Right lobe of liver (tissue), 6 donors: ENCODE measurements around the gene STK4. TPM values are rescaled to one million over a fixed set of nuclear protein-coding genes. Genes with fewer than 3 reads are reported as not detected.

ENCODE experiments used
- ATAC-seq, 4 donors: fragments of 200-7000 bp; cut with Tn5 transposase; one replicate each; pipeline ENCODE4 v1.9.1; 2020; ENCODE audit warnings: mild to moderate bottlenecking in 4 of 4, moderate library complexity in 4 of 4
- DNase-seq, 3 donors: peaks; one replicate each; pipeline ENCODE4 v3.0.0-alpha.2; 2020
- H3K27ac ChIP-seq, 3 donors: fragments of 200-600 bp; one replicate each; pipeline ENCODE4 v1.8.0; 2022
- H3K27me3 ChIP-seq, 2 donors: fragments of 200-600 bp; one replicate each; pipeline ENCODE4 v1.8.0; 2022
- H3K36me3 ChIP-seq, 4 donors: fragments of 200-600 bp; sonication (generic) in 1 of 4; one replicate each; pipeline versions ENCODE4 v1.5.1 to v1.8.0; 2017 to 2022; ENCODE audit warnings: control low read depth in 1 of 4
- H3K4me1 ChIP-seq, 4 donors: fragments of 200-600 bp; sonication (generic) in 1 of 4; one replicate each; pipeline versions ENCODE4 v1.5.1 to v1.8.0; 2017 to 2022; ENCODE audit warnings: control low read depth in 1 of 4
- H3K4me3 ChIP-seq, 3 donors: fragments of 200-600 bp; one replicate each; pipeline ENCODE4 v1.8.0; 2022
- H3K9me3 ChIP-seq, 4 donors: fragments of 200-600 bp; sonication (generic) in 1 of 4; one replicate each; pipeline versions ENCODE4 v1.5.1 to v1.8.0; 2017 to 2022; ENCODE audit warnings: control low read depth in 1 of 4
- CTCF ChIP-seq, 4 donors: fragments of 200-600 bp in 3 of 4; fragments of 450-650 bp in 1 of 4; IDR thresholded peaks; one replicate each; pipeline versions ENCODE4 v1.5.1 to v1.8.0; 2016 to 2022; ENCODE audit warnings: antibody characterized with exemption in 4 of 4, mild to moderate bottlenecking in 2 of 4
- POLR2A ChIP-seq: fragments of 450-650 bp; IDR thresholded peaks from one replicate; pipeline ENCODE4 v1.6.1; 2017; ENCODE audit warnings: antibody characterized with exemption, mild to moderate bottlenecking
- WGBS: methylation state at CpG from one replicate; pipeline ENCODE4 v1.1.6; 2018; ENCODE audit warnings: low coverage, low lambda C conversion rate; ENCODE audit not compliant: insufficient coverage; ENCODE audit errors: missing lambda C conversion rate; 5-methylcytosine and 5-hydroxymethylcytosine counted together
- intact Hi-C, 2 donors: fragments of 100-400 bp; cut with DNase I; formaldehyde crosslinking; loops; one replicate each; pipeline versions ENCODE4 v1.11.2 to v1.14.1; 2022
- total RNA-seq, 6 experiments: library from RNA; depleted of rRNA in 2 of 6; stranded (reverse); fragments of >200 nt in 2 of 6; fragmentation: NEBNext Ultra II Directional in 3 of 6; extraction: Animal tissue kit (Norgen Biotek cat#: 25700) in 3 of 6; gene quantifications; one replicate each; pipeline versions ENCODE4 v1.1.0 to v1.2.4, GENCODE V29; 2016 to 2023
- donor health status: DM: no; HTN: yes; CAD: no.
- donor health status: DM: no; HTN: no; CAD: no.
- donor health status: DM: no; HTN: no; CAD: no.
- donor health status: DM: no; HTN: yes; CAD: no.
- donor health status: DM: no; HTN: yes; CAD: no.

The STK4 gene
- total RNA-seq, 6 experiments from 2014 or later, result 9.7 to 17.5 (median 13.4) TPM

- Histone ChIP-seq H3K9me3 (no peaks in the 10 kb centered on the region), H3K36me3 (no peaks in the 10 kb centered on the region), H3K4me3 (no peak overlapping the region), H3K4me1 (peaks cover 0 to 12% (median 0%) of the 10 kb centered on the region in 4 donors), H3K27ac (no peak overlapping the region), H3K27me3 (no peaks in the 10 kb centered on the region)
- no peak for ATAC-seq
- no peak for DNase-seq
- intact Hi-C loops, result no loop called here
- TF ChIP-seq CTCF (IDR thresholded peaks at IDR 0.05) (no peak), POLR2A (no peak)
- 100% methylated on average over 2 of the region's 3 CpGs for WGBS
Observed at GRCh38 chr20:44961870-44962267, 4.4 kb upstream of the STK4 start.

GRCh38 chr20:44962483-44962882 is 3.8 kb upstream of the STK4 start:
- 100% methylated on average over 3 of the region's 3 CpGs for WGBS

GRCh38 chr20:44963325-44964215 is 2.7 kb upstream of the STK4 start:
- Histone ChIP-seq H3K36me3 (no peaks in the 10 kb centered on the region), H3K27ac (no peak overlapping the region), H3K4me1 (peaks cover 0 to 27% (median 0%) of the 10 kb centered on the region in 4 donors), H3K9me3 (no peaks in the 10 kb centered on the region), H3K4me3 (no peak overlapping the region), H3K27me3 (no peaks in the 10 kb centered on the region)
- no peak for ATAC-seq
- intact Hi-C loops, result no loop called here
- 87% methylated on average over 3 of the region's 4 CpGs for WGBS
- DNase-seq, result no peak
- no peak for TF ChIP-seq POLR2A
- TF ChIP-seq CTCF (IDR thresholded peaks at IDR 0.05), result no peak

More at GRCh38 chr20:44962483-44962882, 3.8 kb upstream of the STK4 start:
- Histone ChIP-seq H3K9me3 (no peaks in the 10 kb centered on the region), H3K27me3 (no peaks in the 10 kb centered on the region), H3K36me3 (no peaks in the 10 kb centered on the region), H3K27ac (no peak overlapping the region), H3K4me1 (peaks cover 0 to 19% (median 0%) of the 10 kb centered on the region in 4 donors), H3K4me3 (no peak overlapping the region)
- ATAC-seq (no peak), DNase-seq (no peak)
- intact Hi-C loops, result no loop called here
- no peak for TF ChIP-seq CTCF (IDR thresholded peaks at IDR 0.05)
- no peak for TF ChIP-seq POLR2A

- H3K9me3 ChIP-seq, result no peaks in the 10 kb centered on the region
- H3K4me1 ChIP-seq, result peaks cover 0 to 23% (median 0%) of the 10 kb centered on the region in 4 donors
- no peak for TF ChIP-seq CTCF (IDR thresholded peaks at IDR 0.05)
- TF ChIP-seq POLR2A, result no peak
- ATAC-seq (no peak), DNase-seq (no peak)
- no peaks in the 10 kb centered on the region for H3K27me3 ChIP-seq
- H3K4me3 ChIP-seq, result peak overlapping the region; percentile 79 to 94 (median 90)
- intact Hi-C loops, result no loop called here
- H3K27ac ChIP-seq, result peak overlapping the region; percentile 85 to 88 (median 87)
- no peaks in the 10 kb centered on the region for H3K36me3 ChIP-seq
- WGBS, result 24% methylated on average over 5 of the region's 5 CpGs
Observed at GRCh38 chr20:44965651-44966029, 672 bp upstream of the STK4 start.
